Natural killer cell (primary cell): ENCODE results near the gene LUZP1. TPM values are rescaled to one million over a fixed set of nuclear protein-coding genes. Genes with fewer than 3 reads are reported as not detected.

Experiments used
- ATAC-seq, 3 donors: fragments of 150-1000 bp in 2 of 3; fragments of 200-7000 bp in 1 of 3; cut with Tn5 transposase; 1 replicate in 1 of 3; 2 replicates in 2 of 3; pipeline ENCODE4 v1.10.0; 2021; ENCODE audit warnings: mild to moderate bottlenecking in 2 of 3, moderate library complexity in 2 of 3
- DNase-seq, 2 donors: peaks; one replicate each; pipeline versions ENCODE4 v3.0.0 to v3.0.0-alpha.2; 2013 to 2021; ENCODE audit warnings: mixed read lengths in 1 of 2
- H3K27ac ChIP-seq: one replicate; pipeline ENCODE4 v1.5.1; 2013; ENCODE audit warnings: mild to moderate bottlenecking, low read length
- H3K27me3 ChIP-seq: one replicate; pipeline ENCODE4 v1.6.1; 2013; ENCODE audit warnings: low read length; ENCODE audit not compliant: control insufficient read depth, insufficient read depth
- H3K36me3 ChIP-seq: one replicate; pipeline ENCODE4 v1.6.1; 2013; ENCODE audit warnings: low read length; ENCODE audit not compliant: control insufficient read depth, insufficient read depth
- H3K4me1 ChIP-seq: one replicate; pipeline ENCODE4 v1.6.1; 2013; ENCODE audit warnings: low read length; ENCODE audit not compliant: control insufficient read depth, insufficient read depth
- H3K4me3 ChIP-seq: one replicate; pipeline ENCODE4 v1.5.1; 2013; ENCODE audit warnings: low read length
- H3K9me3 ChIP-seq: one replicate; pipeline ENCODE4 v1.6.1; 2013; ENCODE audit warnings: low read length; ENCODE audit not compliant: control insufficient read depth, insufficient read depth
- H3K27ac Mint-ChIP-seq, 2 donors: one replicate each; pipeline ENCODE4 v1.8.0; 2022; ENCODE audit warnings: mild to moderate bottlenecking in 2 of 2, mixed read lengths in 2 of 2, moderate library complexity in 1 of 2
- H3K27me3 Mint-ChIP-seq, 2 donors: one replicate each; pipeline ENCODE4 v1.8.0; 2022; ENCODE audit warnings: low read depth in 2 of 2, mixed read lengths in 2 of 2
- H3K36me3 Mint-ChIP-seq: one replicate; pipeline ENCODE4 v1.8.0; 2022; ENCODE audit warnings: mixed read lengths
- H3K4me1 Mint-ChIP-seq, 2 donors: one replicate each; pipeline ENCODE4 v1.8.0; 2022; ENCODE audit warnings: mixed read lengths in 2 of 2
- H3K4me3 Mint-ChIP-seq: one replicate; pipeline ENCODE4 v1.8.0; 2022; ENCODE audit warnings: mild to moderate bottlenecking, moderate library complexity, mixed read lengths
- H3K9me3 Mint-ChIP-seq, 2 donors: one replicate each; pipeline ENCODE4 v1.8.0; 2022; ENCODE audit warnings: mixed read lengths in 2 of 2
- CTCF ChIP-seq: fragments of 200-600 bp; IDR thresholded peaks from one replicate; pipeline ENCODE4 v1.8.0; 2022; ENCODE audit warnings: antibody characterized with exemption
- WGBS: methylation state at CpG from one replicate; pipeline ENCODE4 v1.1.7; 2013; ENCODE audit warnings: missing lambda C conversion rate; ENCODE audit not compliant: insufficient coverage; 5-methylcytosine and 5-hydroxymethylcytosine counted together
- intact Hi-C: fragments of 100-400 bp; cut with micrococcal nuclease; formaldehyde crosslinking; loops from one replicate; pipeline ENCODE4 v1.14.2; 2022
- total RNA-seq, 4 donors: library from RNA; stranded (reverse); fragments of 120-200 nt in 1 of 4; gene quantifications; one replicate each; pipeline versions ENCODE4 v1.2.3 to v1.2.4, GENCODE V29; 2013 to 2022

Gene LUZP1
- total RNA-seq, 3 donors from 2014 or later (not counting 1 experiment from before 2014, with no cell fraction given): 37.0 to 49.4 (median 39.6) TPM

GRCh38 chr1:23215751-23216449, 47.2 kb upstream of the LUZP1 start:
- Mint-ChIP-seq H3K27ac (no peak overlapping the region), H3K4me3 (no peak overlapping the region), H3K36me3 (no peaks in the 10 kb centered on the region), H3K9me3 (no peaks in the 10 kb centered on the region), H3K27me3 (peaks cover 50 to 53% of the 10 kb centered on the region in 2 donors), H3K4me1 (peaks cover 0 to 10% of the 10 kb centered on the region in 2 donors)
- no peak overlapping the region for H3K27ac ChIP-seq
- 88% methylated on average over 3 of the region's 3 CpGs for WGBS
- H3K4me3 ChIP-seq: no peak overlapping the region
- no peaks in the 10 kb centered on the region for H3K9me3 ChIP-seq
- no peak for TF ChIP-seq CTCF
- H3K27me3 ChIP-seq: peaks cover 6% of the 10 kb centered on the region
- H3K36me3 ChIP-seq: no peaks in the 10 kb centered on the region
- intact Hi-C loops: no loop called here
- no peak for DNase-seq
- peaks cover 4% of the 10 kb centered on the region for H3K4me1 ChIP-seq
- ATAC-seq: no peak

- Mint-ChIP-seq H3K9me3 (no peaks in the 10 kb centered on the region), H3K27ac (no peak overlapping the region), H3K4me3 (no peak overlapping the region), H3K36me3 (no peaks in the 10 kb centered on the region), H3K27me3 (peaks cover 48% of the 10 kb centered on the region in 2 donors), H3K4me1 (peaks cover 0 to 10% of the 10 kb centered on the region in 2 donors)
- H3K4me1 ChIP-seq: peaks cover 4% of the 10 kb centered on the region
- H3K4me3 ChIP-seq: no peak overlapping the region
- no peaks in the 10 kb centered on the region for H3K36me3 ChIP-seq
- H3K27ac ChIP-seq: no peak overlapping the region
- no peak for TF ChIP-seq CTCF
- intact Hi-C loops: no loop called here
- ATAC-seq: no peak
- DNase-seq: no peak
- peaks cover 5% of the 10 kb centered on the region for H3K27me3 ChIP-seq
- 88% methylated on average over 3 of the region's 3 CpGs for WGBS
- no peaks in the 10 kb centered on the region for H3K9me3 ChIP-seq
Measured at GRCh38 chr1:23215291-23215690, 46.6 kb upstream of the LUZP1 start.

DNA sequence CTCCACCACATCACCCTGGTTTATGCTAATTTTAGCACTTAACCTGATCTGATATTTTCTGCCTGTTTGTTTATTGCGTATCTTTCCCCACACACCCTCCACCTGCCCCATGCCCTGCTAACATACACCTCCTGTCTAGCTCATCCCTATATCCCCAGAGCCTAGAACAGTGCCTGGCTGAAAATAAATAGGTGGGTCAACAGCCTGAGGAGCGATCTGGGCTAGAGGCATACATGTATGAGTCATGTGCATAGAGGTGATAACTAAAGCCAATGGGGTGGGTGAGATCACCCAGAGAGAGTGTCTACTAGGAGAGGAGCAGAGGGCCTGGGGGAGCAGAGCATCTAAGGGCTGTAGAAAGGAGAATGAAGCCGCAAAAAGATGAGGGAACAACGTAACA, 46.0 kb upstream of the LUZP1 start:
- WGBS: 96% methylated on average over 4 of the region's 4 CpGs
- H3K27me3 ChIP-seq: peaks cover 3% of the 10 kb centered on the region
- peaks cover 43 to 44% of the 10 kb centered on the region in 2 donors for H3K27me3 Mint-ChIP-seq

More for the DNA sequence above, 46.0 kb upstream of the LUZP1 start:
- Histone ChIP-seq H3K4me3 (no peak overlapping the region), H3K9me3 (no peaks in the 10 kb centered on the region), H3K36me3 (no peaks in the 10 kb centered on the region), H3K4me1 (peaks cover 4% of the 10 kb centered on the region), H3K27ac (no peak overlapping the region)
- Mint-ChIP-seq H3K9me3 (no peaks in the 10 kb centered on the region), H3K27ac (no peak overlapping the region), H3K4me3 (no peak overlapping the region), H3K36me3 (no peaks in the 10 kb centered on the region), H3K4me1 (peaks cover 0 to 15% of the 10 kb centered on the region in 2 donors)
- no peak for DNase-seq
- ATAC-seq: no peak
- TF ChIP-seq CTCF: no peak
- intact Hi-C loops: no loop called here
